Effector memory CD8-positive, alpha-beta T cell (primary cell): ENCODE measurements around the gene USP7.
"Not testable (repeated sequence)": the region's sequence is repeated elsewhere in the genome, so short reads cannot be mapped to it uniquely, and the experiment has no call there.

Experiments
- ATAC-seq: fragments of 150-1000 bp; cut with Tn5 transposase; replicated peaks from 2 replicates; pipeline ENCODE4 v1.10.0; 2021; ENCODE audit warnings: mild to moderate bottlenecking, moderate library complexity
- DNase-seq, 3 experiments: peaks; one replicate each; pipeline ENCODE4 v3.0.0; 2021
- H3K27ac Mint-ChIP-seq, 2 donors: one replicate each; pipeline ENCODE4 v1.8.0; 2022; ENCODE audit warnings: mild to moderate bottlenecking in 2 of 2, mixed read lengths in 2 of 2, moderate library complexity in 2 of 2
- H3K27me3 Mint-ChIP-seq, 2 donors: one replicate each; pipeline ENCODE4 v1.8.0; 2022; ENCODE audit warnings: mixed read lengths in 2 of 2
- H3K36me3 Mint-ChIP-seq: one replicate; pipeline ENCODE4 v1.8.0; 2022; ENCODE audit warnings: mild to moderate bottlenecking, moderate library complexity, mixed read lengths; ENCODE audit not compliant: insufficient read depth
- H3K4me1 Mint-ChIP-seq, 2 donors: one replicate each; pipeline ENCODE4 v1.8.0; 2022; ENCODE audit warnings: low read depth in 2 of 2, mixed read lengths in 2 of 2
- H3K4me3 Mint-ChIP-seq, 2 donors: one replicate each; pipeline ENCODE4 v1.8.0; 2022; ENCODE audit warnings: mild to moderate bottlenecking in 2 of 2, mixed read lengths in 2 of 2, moderate library complexity in 2 of 2
- H3K9me3 Mint-ChIP-seq, 2 donors: one replicate each; pipeline ENCODE4 v1.8.0; 2022; ENCODE audit warnings: mixed read lengths in 2 of 2

USP7 gene

DNA sequence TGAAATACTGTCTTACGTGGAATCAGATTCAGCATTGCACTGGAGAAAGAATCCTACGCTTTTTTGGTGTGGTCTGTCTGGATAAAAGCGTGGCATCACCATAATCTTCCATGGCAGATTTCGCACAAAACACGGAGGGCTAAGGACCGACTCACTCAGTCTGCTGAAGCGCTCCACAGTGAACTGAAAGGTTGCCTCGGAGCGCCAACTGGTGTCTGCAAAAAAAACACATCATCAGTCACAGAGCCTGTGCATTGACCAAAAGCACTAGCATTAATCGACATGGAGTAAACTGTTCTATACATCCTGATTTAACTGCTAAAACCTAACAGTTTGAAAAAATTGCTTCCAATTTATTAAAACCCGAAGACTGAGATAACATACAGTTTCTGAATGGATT is 40.5 kb downstream of the USP7 start:
- H3K4me1 Mint-ChIP-seq: peaks cover 27 to 36% of the 10 kb centered on the region in 2 donors
- no peak for ATAC-seq
- peak overlapping the region; percentile 59 to 92 for H3K27ac Mint-ChIP-seq
- no peak overlapping the region for H3K4me3 Mint-ChIP-seq
- no peaks in the 10 kb centered on the region for H3K27me3 Mint-ChIP-seq
- H3K36me3 Mint-ChIP-seq: peaks cover 83% of the 10 kb centered on the region
- DNase-seq: no peak
- H3K9me3 Mint-ChIP-seq: no peaks in the 10 kb centered on the region

DNA sequence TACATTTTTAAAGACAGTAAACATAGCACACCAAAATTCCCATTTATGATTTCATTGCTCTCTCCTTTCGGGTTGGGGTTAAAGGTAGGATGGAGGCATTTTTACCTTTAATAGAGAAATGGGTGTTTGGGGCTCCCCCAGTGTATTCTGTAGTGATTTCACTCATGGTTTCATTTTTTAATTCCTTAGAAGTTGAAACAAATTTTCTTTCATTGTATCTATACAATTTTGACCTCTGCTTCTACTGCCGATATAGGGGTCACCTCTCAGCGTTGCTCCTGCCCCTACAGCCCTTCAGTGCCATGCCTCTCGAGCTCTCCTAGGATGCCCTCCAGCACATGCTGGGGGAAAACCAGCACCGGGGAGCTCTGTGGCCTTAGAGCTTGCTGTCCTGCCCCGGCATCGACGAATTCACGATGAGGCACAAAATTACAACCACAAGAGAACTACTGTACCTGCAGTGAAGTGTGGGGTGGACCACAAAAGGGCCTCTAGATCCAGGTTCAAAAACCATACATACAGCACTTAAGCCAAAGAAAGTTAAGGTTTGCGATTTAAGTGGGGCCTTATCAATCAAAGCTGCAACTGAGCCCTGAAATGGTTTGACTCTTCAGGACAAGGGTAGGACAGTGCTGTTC is 42.2 kb downstream of the USP7 start:
- DNase-seq (no peak), ATAC-seq (no peak)
- H3K4me3 Mint-ChIP-seq: no peak overlapping the region
- H3K27ac Mint-ChIP-seq: no peak overlapping the region
- no peaks in the 10 kb centered on the region for H3K9me3 Mint-ChIP-seq
- H3K36me3 Mint-ChIP-seq: peaks cover 86% of the 10 kb centered on the region
- H3K4me1 Mint-ChIP-seq: peaks cover 21 to 38% of the 10 kb centered on the region in 2 donors
- H3K27me3 Mint-ChIP-seq: no peaks in the 10 kb centered on the region

DNA sequence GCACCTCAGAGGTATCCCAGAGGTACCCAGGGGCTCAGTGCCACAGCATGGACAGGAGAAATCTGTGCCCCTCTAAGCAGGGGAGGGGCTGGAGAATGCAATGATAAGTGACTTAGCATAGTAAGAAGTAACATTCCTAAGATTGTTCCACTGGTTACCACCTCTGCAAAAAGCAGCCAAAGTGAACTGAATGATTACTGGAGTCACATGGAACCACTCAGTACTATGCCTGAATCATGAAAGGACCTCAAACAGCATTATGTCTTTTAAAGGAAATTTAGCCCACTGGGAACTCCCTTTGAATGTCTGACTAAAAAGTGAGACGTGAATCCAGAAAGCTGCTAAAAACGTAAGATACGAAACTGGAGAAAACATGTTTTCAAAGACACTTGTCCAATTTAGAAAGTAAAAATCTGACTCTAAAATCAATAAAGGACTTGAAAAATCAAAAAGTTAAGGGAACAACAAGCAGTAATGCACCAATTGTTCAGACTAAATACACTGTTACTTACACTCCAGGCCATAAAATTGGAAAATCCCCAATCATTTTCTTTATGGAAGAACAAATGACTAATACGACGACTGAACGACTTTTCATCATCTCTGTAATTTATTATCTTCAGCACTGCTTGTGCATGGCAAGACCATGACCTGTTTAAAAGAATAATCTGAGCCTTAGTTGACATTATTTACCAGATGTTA is 42.9 kb downstream of the USP7 start:
- no peak for ATAC-seq

DNA sequence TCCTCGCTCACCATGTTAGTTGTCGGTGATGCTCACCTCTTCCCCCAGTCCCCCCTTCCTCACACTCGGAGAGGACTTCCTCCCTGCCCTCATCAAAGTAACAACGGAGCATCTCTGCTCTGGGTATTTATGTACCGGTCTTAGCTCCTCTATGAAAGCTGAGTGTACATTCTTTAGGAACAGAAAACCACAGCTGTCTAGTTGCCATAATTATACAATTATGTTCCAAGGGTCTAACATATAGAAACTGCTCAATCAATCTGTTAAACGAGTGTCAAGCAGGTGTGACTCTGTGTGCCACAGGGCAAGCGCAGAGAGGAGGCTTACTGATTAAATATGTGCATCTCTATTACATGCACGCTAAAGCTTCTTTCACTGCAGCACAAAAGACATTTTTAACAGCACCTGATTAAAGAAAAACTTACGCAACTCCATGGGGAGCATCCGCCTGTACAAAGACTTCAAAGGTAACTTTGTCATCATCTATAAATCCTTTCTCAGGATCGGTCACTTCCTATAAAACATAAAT is 43.7 kb downstream of the USP7 start:
- no peak for ATAC-seq
- H3K4me3 Mint-ChIP-seq: no peak overlapping the region
- H3K27me3 Mint-ChIP-seq: no peaks in the 10 kb centered on the region
- H3K4me1 Mint-ChIP-seq: peaks cover 18 to 36% of the 10 kb centered on the region in 2 donors
- H3K27ac Mint-ChIP-seq: peak overlapping the region in 1 of 2 donors; percentile 89
- peaks cover 86% of the 10 kb centered on the region for H3K36me3 Mint-ChIP-seq
- no peak for DNase-seq
- no peaks in the 10 kb centered on the region for H3K9me3 Mint-ChIP-seq

More for the DNA sequence above, 42.9 kb downstream of the USP7 start:
- no peak overlapping the region for H3K27ac Mint-ChIP-seq
- peaks cover 86% of the 10 kb centered on the region for H3K36me3 Mint-ChIP-seq
- H3K4me1 Mint-ChIP-seq: peaks cover 21 to 40% of the 10 kb centered on the region in 2 donors
- no peak for DNase-seq
- no peaks in the 10 kb centered on the region for H3K9me3 Mint-ChIP-seq
- no peaks in the 10 kb centered on the region for H3K27me3 Mint-ChIP-seq
- no peak overlapping the region for H3K4me3 Mint-ChIP-seq

DNA sequence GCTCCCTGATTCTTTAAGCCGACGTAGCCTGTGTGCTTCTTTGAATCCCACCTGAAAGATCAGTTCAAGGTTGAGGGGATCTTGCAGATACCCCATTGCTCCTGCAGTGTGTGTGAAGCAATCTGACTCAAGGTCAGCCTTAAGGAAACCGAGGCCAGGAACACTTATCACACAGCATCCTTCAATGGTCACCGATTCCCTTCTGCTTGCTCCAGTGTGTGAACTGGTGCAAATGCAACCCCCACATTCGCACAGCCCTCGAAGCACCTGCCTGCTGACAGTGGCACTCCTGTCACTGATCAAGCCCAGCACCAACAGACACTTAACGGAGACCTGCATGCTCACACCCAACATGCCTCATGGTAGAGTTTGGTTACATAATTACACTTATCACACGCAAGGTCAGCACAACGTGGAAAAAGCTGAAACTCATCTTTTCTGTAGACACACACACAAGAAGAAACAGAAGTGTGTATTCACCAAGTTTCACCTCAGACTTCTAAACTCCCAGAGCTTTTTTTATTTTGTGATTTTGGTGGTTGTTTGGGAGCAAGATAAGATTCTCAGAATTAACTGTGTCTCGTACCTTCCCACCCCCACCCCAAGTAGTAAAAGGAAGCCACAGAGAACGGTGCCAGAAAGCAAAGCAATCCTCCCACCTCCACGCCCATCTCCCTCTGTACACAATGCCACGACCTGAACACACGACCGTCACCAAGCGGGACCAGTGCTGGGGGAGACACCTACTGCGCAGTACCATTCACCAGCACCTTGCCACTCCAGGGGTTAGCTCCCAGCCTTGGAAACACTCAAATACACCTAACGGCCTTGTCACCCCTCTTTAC is 44.4 kb downstream of the USP7 start:
- Mint-ChIP-seq H3K27me3 (no peaks in the 10 kb centered on the region), H3K4me1 (peaks cover 20 to 35% of the 10 kb centered on the region in 2 donors), H3K36me3 (peaks cover 86% of the 10 kb centered on the region), H3K9me3 (no peaks in the 10 kb centered on the region), H3K4me3 (no peak overlapping the region), H3K27ac (peak overlapping the region in 1 of 2 donors; percentile 89)
- ATAC-seq: no peak
- DNase-seq: no peak

DNA sequence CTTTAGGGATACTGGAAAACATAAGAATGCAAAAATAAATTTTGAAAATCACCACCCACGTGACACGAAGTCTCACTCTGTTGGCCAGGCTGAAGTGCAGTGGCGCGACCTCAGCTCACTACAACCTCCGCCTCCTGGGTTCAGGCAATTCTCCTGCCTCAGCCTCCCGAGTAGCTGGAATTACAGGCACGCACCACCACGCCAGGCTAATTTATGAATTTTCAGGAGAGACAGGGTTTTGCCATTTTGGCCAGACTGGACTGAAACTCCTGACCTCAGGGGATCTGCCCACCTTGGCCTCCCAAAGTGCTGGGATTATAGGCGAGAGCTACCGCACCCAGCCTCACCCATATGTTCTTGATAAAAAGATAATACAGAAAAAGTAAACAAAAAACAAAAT is 46.4 kb downstream of the USP7 start:
- not testable (repeated sequence) for DNase-seq, H3K27me3 Mint-ChIP-seq, ATAC-seq, H3K4me3 Mint-ChIP-seq, H3K9me3 Mint-ChIP-seq
- Mint-ChIP-seq H3K36me3 (peaks cover 95% of the 10 kb centered on the region), H3K4me1 (peaks cover 19 to 31% of the 10 kb centered on the region in 2 donors), H3K27ac (peak overlapping the region; percentile 60 to 84)

DNA sequence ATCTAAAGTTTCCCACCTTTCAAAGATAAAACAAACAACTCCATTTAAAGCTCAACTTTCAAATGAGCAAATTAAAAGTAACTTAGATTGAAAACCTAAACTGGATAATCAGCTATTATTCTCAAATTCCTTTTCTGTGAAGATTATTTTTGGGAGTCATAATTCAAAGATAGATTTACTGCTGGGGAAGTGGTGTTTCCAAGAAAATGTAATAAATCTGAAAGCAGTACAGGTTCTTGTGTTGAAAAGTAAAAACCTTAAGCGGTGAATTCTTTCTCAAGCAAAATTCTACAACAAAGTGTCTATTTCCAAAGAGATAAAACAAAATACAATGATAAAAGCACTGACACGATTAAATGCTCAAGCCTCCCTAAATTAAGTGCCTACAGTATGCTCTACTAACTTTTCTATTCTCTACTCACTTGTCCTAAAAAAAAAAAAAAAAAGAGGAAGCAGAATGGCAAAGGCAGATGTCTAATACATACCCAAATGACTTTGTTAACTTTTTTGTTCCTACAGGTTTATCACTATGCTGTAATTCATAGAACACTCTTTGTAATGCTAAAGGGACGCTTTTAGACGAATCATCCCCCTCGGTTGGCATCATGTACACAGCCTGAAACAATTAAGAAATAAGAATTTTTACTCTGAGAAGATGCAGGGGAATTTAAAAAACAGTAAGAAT is 47.0 kb downstream of the USP7 start:
- Mint-ChIP-seq H3K36me3 (peaks cover 95% of the 10 kb centered on the region), H3K9me3 (no peaks in the 10 kb centered on the region), H3K27ac (peak overlapping the region; percentile 60 to 84), H3K4me3 (no peak overlapping the region), H3K4me1 (peaks cover 19 to 32% of the 10 kb centered on the region in 2 donors), H3K27me3 (no peaks in the 10 kb centered on the region)
- no peak for DNase-seq
- ATAC-seq: no peak

DNA sequence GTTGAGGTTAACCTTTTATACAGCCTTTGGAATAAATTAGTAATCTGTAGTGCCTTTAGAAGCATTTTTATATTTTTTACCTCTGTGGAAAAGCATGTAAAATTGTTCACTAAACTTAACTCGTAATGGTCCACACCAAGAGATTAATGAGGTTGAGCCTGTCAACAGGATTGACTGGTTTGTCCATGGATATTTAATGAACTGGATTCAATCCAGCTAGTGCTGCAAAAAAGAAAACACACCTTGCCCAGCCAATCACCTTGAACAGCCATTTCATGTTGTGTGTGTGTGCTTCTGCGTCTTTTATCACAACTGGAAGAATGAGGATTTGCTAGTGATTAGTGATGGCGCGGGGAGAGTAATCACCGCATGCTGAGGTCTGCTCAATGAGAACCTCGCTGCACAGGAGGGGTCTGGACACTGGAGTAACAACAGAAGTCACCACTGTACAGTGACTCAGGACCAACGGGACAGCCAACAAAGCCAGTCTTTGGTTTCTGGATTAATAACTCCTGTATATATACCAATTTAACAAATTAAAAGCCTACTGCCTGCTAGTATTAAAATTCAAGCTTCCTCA is 47.9 kb downstream of the USP7 start:
- no peak for ATAC-seq
- peaks cover 24 to 41% of the 10 kb centered on the region in 2 donors for H3K4me1 Mint-ChIP-seq

DNA sequence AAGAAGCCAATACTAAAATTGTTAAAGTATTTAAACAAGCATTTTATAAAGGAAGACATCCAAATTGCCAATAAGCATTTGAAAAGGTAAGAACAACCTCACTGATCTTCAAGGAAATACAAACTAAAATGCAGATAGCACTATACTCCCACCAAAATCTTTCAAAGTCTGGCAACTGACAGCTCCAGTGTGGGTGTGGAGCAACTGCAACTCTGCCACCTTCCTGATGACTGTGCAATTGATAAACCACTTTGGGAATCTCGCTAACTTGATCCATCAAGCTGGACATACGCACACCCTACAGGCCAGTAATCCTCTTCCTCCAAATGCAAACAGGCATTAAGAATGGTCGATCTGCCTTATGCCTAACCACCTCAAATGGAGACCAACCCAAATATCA is 49.6 kb downstream of the USP7 start:
- Mint-ChIP-seq H3K4me3 (no peak overlapping the region), H3K27me3 (no peaks in the 10 kb centered on the region), H3K9me3 (no peaks in the 10 kb centered on the region), H3K4me1 (peaks cover 22 to 41% of the 10 kb centered on the region in 2 donors), H3K36me3 (peaks cover 95% of the 10 kb centered on the region), H3K27ac (peak overlapping the region; percentile 60 to 66)
- ATAC-seq (no peak), DNase-seq (no peak)

More for the DNA sequence above, 47.9 kb downstream of the USP7 start:
- peaks cover 97% of the 10 kb centered on the region for H3K36me3 Mint-ChIP-seq
- H3K27me3 Mint-ChIP-seq: no peaks in the 10 kb centered on the region
- H3K9me3 Mint-ChIP-seq: no peaks in the 10 kb centered on the region
- peak overlapping the region in 1 of 2 donors; percentile 26 for H3K27ac Mint-ChIP-seq
- no peak for DNase-seq
- H3K4me3 Mint-ChIP-seq: no peak overlapping the region

DNA sequence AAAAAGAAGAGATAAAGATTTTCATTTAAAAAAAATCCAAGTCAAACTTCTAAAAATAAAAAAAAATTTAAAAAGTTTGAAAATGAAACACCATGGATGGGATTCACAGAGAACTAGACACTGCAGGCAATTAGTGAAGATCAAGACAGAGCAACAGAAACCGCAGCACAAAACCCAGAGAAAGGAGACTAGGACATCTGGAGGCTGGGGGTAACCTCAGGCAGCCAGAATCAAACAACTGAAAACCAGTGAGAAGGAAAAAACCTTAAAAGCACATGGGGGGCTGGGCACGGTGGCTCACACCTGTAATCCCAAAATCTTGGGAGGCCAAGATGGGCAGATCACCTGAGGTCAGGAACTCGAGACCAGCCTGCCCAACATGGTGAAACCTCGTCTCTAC is 50.9 kb downstream of the USP7 start:
- no peak overlapping the region for H3K4me3 Mint-ChIP-seq
- peaks cover 21 to 43% of the 10 kb centered on the region in 2 donors for H3K4me1 Mint-ChIP-seq
- H3K27me3 Mint-ChIP-seq: no peaks in the 10 kb centered on the region
- peak overlapping the region in 1 of 2 donors; percentile 78 for H3K27ac Mint-ChIP-seq
- peaks cover 95% of the 10 kb centered on the region for H3K36me3 Mint-ChIP-seq
- ATAC-seq (no peak), DNase-seq (no peak)
- no peaks in the 10 kb centered on the region for H3K9me3 Mint-ChIP-seq

DNA sequence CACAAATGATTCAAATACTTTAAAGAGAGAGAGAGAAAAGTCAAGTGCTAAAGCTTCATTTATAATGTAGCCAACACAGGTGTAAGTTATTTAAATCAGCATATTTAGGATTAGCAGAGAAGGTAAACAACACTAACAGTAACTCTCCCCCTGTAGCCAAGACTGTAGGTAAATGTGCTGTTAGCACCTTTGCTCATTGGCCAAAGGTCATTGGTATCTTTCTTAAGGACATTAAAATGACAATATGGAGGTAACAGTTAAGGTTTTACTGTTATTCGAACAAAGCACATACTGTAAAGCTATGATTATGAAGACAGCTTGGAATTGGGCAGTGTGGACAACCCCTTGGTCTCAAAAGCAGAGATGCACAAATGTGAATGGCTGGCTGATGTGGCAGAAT is 52.9 kb downstream of the USP7 start:
- H3K27me3 Mint-ChIP-seq: no peaks in the 10 kb centered on the region
- no peak for ATAC-seq
- no peak for DNase-seq
- no peaks in the 10 kb centered on the region for H3K9me3 Mint-ChIP-seq
- H3K27ac Mint-ChIP-seq: peak overlapping the region in 1 of 2 donors; percentile 36
- peaks cover 93% of the 10 kb centered on the region for H3K36me3 Mint-ChIP-seq
- H3K4me1 Mint-ChIP-seq: peaks cover 21 to 29% of the 10 kb centered on the region in 2 donors
- no peak overlapping the region for H3K4me3 Mint-ChIP-seq

DNA sequence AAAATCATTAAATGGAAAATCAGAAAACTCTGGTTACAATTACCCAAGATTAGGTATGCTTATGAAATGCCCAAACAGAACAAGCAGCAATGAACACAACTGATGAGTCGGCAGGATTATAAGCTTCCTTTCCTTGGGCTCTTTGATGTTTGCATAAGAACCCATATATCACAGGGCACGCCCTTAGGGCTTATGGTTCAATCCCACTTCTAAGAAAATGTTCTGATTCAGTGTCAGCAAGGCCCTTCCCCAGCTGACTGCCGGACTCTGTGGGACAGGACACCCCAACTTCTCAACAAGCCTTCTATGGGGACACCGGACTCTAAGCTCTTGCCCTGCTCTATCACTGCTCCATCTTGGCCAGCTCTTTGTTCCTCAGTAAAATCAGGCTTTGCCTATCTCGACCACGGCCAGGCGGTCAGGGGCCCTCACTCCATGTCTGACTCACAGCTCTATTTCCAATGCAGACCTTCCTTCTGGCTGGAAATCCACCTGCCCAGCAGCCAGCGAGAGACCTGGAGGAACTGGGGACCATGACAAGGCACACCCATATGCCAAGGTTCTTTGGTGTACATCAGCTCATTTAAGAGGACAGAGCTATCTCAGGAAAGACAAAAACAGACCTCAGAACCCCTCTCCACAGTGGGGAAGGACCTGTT is 54.8 kb downstream of the USP7 start:
- peak overlapping the region; percentile 36 to 72 for H3K27ac Mint-ChIP-seq

More for the DNA sequence above, 54.8 kb downstream of the USP7 start:
- no peaks in the 10 kb centered on the region for H3K9me3 Mint-ChIP-seq
- peaks cover 93% of the 10 kb centered on the region for H3K36me3 Mint-ChIP-seq
- ATAC-seq: no peak
- no peaks in the 10 kb centered on the region for H3K27me3 Mint-ChIP-seq
- H3K4me3 Mint-ChIP-seq: no peak overlapping the region
- no peak for DNase-seq
- peaks cover 12 to 24% of the 10 kb centered on the region in 2 donors for H3K4me1 Mint-ChIP-seq
